PC-3 (cell line): ENCODE data around the gene DNM1. TPM values are rescaled to one million over a fixed set of nuclear protein-coding genes. Genes with fewer than 3 reads are reported as not detected.
A peak's percentile ranks its signal among the peaks of the same experiment; 100 is the strongest.

Experiments
- ATAC-seq: fragments of 200-7000 bp; cut with Tn5 transposase; 2 replicates; pipeline ENCODE4 v1.9.1; 2020; ENCODE audit warnings: mild to moderate bottlenecking, moderate library complexity
- BruUV-seq: library from RNA; stranded (reverse); fragments of 400-500 nt; replicated peaks from 2 replicates; lab custom pipeline; 2021; lab: Mats Ljungman, UMichigan
- CTCF ChIA-PET: fragments of 300-600 bp; sonication (Branson Sonifier 250); formaldehyde crosslinking; loops from one replicate; lab custom pipeline; 2022; ENCODE audit warnings: antibody characterized with exemption; lab: Charles Lee
- POLR2A ChIA-PET: fragments of 300-600 bp; sonication (Branson Sonifier 250); formaldehyde crosslinking; loops from one replicate; lab custom pipeline; 2022; ENCODE audit warnings: antibody characterized with exemption; ENCODE audit not compliant: unreplicated experiment; lab: Charles Lee
- DNase-seq: peaks from one replicate; pipeline ENCODE4 v3.0.0-alpha.2; 2015
- H2AFZ ChIP-seq: fragments of 300-600 bp; sonication (generic); 2 replicates; pipeline ENCODE4 v1.6.0; 2016; ENCODE audit warnings: antibody characterized with exemption, low read length
- H3F3A ChIP-seq: fragments of 300-600 bp; sonication (generic); one replicate; pipeline ENCODE4 v1.6.0; 2017; ENCODE audit warnings: antibody characterized with exemption, low read length, control low read depth, mild to moderate bottlenecking; ENCODE audit not compliant: unreplicated experiment
- H3K27ac ChIP-seq: fragments of 300-600 bp; sonication (generic); 2 replicates; pipeline ENCODE4 v1.5.1; 2016; ENCODE audit warnings: mild to moderate bottlenecking, low read length
- H3K27me3 ChIP-seq: fragments of 300-600 bp; sonication (generic); 2 replicates; pipeline ENCODE4 v1.6.1; 2016; ENCODE audit warnings: low read length, mixed read lengths
- H3K36me3 ChIP-seq: fragments of 300-600 bp; sonication (generic); 2 replicates; pipeline ENCODE4 v1.6.1; 2016; ENCODE audit warnings: low read depth, mixed run types, low read length, mixed read lengths
- H3K4me1 ChIP-seq: fragments of 300-600 bp; sonication (generic); 2 replicates; pipeline ENCODE4 v1.5.1; 2016; ENCODE audit warnings: low read length; ENCODE audit not compliant: insufficient read depth
- H3K4me2 ChIP-seq: fragments of 300-600 bp; sonication (generic); 2 replicates; pipeline ENCODE4 v1.6.0; 2016; ENCODE audit warnings: low read length
- H3K4me3 ChIP-seq: fragments of 300-600 bp; sonication (generic); 2 replicates; pipeline ENCODE4 v1.5.1; 2016; ENCODE audit warnings: mild to moderate bottlenecking, low read length, mixed read lengths
- H3K79me2 ChIP-seq: fragments of 300-600 bp; sonication (generic); 2 replicates; pipeline ENCODE4 v1.6.1; 2017; ENCODE audit warnings: low read length, mixed read lengths
- H3K9ac ChIP-seq: fragments of 300-600 bp; sonication (generic); 2 replicates; pipeline ENCODE4 v1.6.0; 2016; ENCODE audit warnings: mild to moderate bottlenecking, low read length
- H3K9me2 ChIP-seq: fragments of 300-600 bp; sonication (generic); replicated peaks from 2 replicates; pipeline ENCODE4 v1.6.1; 2016; ENCODE audit warnings: mixed run types, low read length, mixed read lengths
- H3K9me3 ChIP-seq: fragments of 300-600 bp; sonication (generic); 2 replicates; pipeline ENCODE4 v1.6.1; 2016; ENCODE audit warnings: low read length, mixed read lengths
- H4K20me1 ChIP-seq: fragments of 300-600 bp; sonication (generic); 2 replicates; pipeline ENCODE4 v1.6.1; 2016; ENCODE audit warnings: low read length, mixed read lengths
- CTCF ChIP-seq: fragments of 300-600 bp; sonication (generic); conservative IDR thresholded peaks from 2 replicates; pipeline ENCODE4 v1.5.1; 2017; ENCODE audit warnings: antibody characterized with exemption, low read depth, mild to moderate bottlenecking, low read length
- EZH2 ChIP-seq: fragments of 300-600 bp; sonication (generic); IDR thresholded peaks from one replicate; pipeline ENCODE4 v1.6.1; 2017; ENCODE audit warnings: antibody characterized with exemption, mild to moderate bottlenecking, low read length; ENCODE audit not compliant: unreplicated experiment
- EZH2phosphoT487 ChIP-seq: fragments of 300-600 bp; sonication (generic); IDR thresholded peaks from 2 replicates; pipeline ENCODE4 v1.6.1; 2018; ENCODE audit warnings: mild to moderate bottlenecking, antibody characterized with exemption, low read length, borderline replicate concordance
- intact Hi-C: fragments of 100-400 bp; cut with micrococcal nuclease; formaldehyde crosslinking; loops from 2 replicates; pipeline ENCODE4 v1.9.0; 2023
- total RNA-seq: library from RNA; depleted of rRNA; stranded (reverse); fragments of >200 nt; gene quantifications from 2 replicates; pipeline ENCODE4 v1.2.3, GENCODE V29; 2014

DNM1 gene
- total RNA-seq, 1 experiment from 2014 or later: 24.1 TPM

- Histone ChIP-seq H3K4me3 (no peak overlapping the region), H3F3A (no peaks in the 10 kb centered on the region), H4K20me1 (no peaks in the 10 kb centered on the region), H3K4me1 (peaks cover 10% of the 10 kb centered on the region; the same call in 1 of the 2 replicates), H3K4me2 (no peak overlapping the region), H3K9me2 (no peaks in the 10 kb centered on the region), H3K9ac (no peak overlapping the region), H3K27me3 (no peaks in the 10 kb centered on the region), H3K9me3 (no peaks in the 10 kb centered on the region), H3K79me2 (no peaks in the 10 kb centered on the region), H2AFZ (no peak overlapping the region), H3K27ac (no peak overlapping the region), H3K36me3 (no peaks in the 10 kb centered on the region)
- BruUV-seq: no TSS peak
- TF ChIP-seq EZH2: no peak
- no peak for TF ChIP-seq CTCF
- no peak for TF ChIP-seq EZH2phosphoT487
- no peak for ATAC-seq
- DNase-seq: no peak
- intact Hi-C loops: no loop called here
- ChIA-PET CTCF (no interaction called here), POLR2A (no interaction called here)
Measured at GRCh38 chr9:128213746-128214497, 10.7 kb downstream of the DNM1 start.

GRCh38 chr9:128214571-128215490 is 11.7 kb downstream of the DNM1 start:
- no peaks in the 10 kb centered on the region for H3K9me2 ChIP-seq
- TF ChIP-seq EZH2: no peak
- TF ChIP-seq CTCF: no peak
- no peak for TF ChIP-seq EZH2phosphoT487
- no peaks in the 10 kb centered on the region for H3K27me3 ChIP-seq
- peak; percentile 18; the same call in 1 of the 2 replicates for ATAC-seq
- H3K4me2 ChIP-seq: no peak overlapping the region
- BruUV-seq: no TSS peak
- intact Hi-C loops: no loop called here
- ChIA-PET CTCF (no interaction called here), POLR2A (no interaction called here)
- peak overlapping the region; percentile 23 for H3K27ac ChIP-seq
- no peaks in the 10 kb centered on the region for H3K79me2 ChIP-seq
- H3K4me1 ChIP-seq: peaks cover 10% of the 10 kb centered on the region; the same call in 1 of the 2 replicates
- no peak overlapping the region for H3K4me3 ChIP-seq
- no peaks in the 10 kb centered on the region for H4K20me1 ChIP-seq
- H3K36me3 ChIP-seq: no peaks in the 10 kb centered on the region
- no peaks in the 10 kb centered on the region for H3F3A ChIP-seq
- DNase-seq: peak; percentile 44
- H3K9ac ChIP-seq: no peak overlapping the region
- H2AFZ ChIP-seq: no peak overlapping the region
- no peaks in the 10 kb centered on the region for H3K9me3 ChIP-seq
